Fibroblast of skin of right quadriceps (primary cell): ENCODE measurements around the gene GMDS.

Source experiments
- DNase-seq: peaks from one replicate; pipeline ENCODE4 v3.0.0-alpha.2; 2013

GMDS gene

DNA sequence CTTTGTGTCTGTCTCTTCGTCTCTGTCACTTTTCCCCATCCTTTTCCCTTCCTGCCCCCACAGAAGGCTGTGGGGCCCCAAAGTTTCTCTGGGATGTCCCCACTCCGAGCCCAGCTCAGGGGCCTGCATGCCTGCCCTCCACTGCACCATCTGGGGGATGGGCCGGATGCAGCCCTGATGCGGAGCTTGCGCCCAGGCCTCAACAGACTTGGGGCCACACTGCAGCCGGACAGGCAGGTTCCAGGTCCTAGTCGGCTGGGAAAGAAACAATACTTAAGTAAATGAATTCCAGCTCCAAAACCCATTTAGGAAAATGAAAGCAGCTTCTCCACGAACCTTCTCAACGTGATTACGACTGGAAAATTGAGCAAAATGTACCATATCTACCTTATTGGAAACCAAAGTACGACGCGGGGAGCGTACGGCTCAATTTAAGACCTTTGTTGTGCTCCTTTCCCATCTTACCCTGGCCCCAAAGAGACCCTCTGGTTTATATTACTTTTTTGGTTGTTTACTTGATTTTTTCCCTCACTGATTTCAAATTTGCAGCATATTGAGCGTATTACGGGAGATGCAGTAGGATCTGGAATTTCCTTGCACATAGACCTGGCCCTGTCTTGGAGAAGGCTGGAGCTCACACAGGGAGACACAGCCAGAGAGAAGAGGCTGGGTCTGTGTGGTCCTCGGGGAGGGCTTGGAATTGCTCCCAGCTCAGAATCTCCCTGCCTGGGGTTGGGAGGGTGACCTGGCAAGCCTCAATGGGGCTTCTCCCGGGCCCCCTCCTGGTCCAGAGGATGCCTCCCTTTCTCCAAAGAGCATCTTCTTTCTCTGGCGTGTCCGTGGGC is 627.7 kb downstream of the GMDS start:
- DNase-seq, result no peak

DNA sequence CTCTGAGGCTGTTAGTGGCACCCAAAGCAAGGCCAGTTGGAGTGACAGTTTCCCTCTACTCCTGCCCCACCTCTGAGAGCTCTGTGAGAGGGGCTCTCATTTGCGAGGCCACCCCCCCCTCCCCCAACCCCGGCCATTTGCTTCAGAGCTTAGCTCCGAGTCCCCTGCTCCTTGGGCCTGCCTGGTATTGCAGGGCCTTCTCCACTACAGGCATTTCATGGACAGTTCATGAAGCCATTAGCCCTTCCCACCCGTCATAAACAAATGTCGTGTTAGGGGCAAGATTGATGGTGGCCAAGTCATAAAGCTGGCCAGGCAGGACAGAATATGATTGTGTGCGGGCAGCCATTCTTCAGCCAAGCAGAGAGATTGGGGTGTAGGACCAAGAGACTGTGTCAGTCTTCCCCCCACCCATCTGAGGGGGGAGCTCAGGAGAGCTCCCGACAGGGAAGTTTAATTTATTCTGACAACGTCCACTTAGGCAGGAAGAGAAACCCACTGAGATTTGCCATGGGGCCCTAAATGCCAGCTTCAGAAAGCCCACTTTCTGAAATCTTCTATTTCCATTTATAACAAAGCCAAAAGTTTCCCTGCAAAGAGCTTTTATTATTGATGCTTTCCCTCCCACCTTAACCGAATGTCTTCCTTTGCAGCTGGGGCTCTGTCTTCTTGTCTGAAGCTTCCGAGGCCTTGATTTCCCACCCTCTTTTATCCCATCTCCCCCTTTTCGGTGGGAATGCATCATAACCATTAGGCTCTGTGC is 628.5 kb downstream of the GMDS start:
- no peak for DNase-seq

DNA sequence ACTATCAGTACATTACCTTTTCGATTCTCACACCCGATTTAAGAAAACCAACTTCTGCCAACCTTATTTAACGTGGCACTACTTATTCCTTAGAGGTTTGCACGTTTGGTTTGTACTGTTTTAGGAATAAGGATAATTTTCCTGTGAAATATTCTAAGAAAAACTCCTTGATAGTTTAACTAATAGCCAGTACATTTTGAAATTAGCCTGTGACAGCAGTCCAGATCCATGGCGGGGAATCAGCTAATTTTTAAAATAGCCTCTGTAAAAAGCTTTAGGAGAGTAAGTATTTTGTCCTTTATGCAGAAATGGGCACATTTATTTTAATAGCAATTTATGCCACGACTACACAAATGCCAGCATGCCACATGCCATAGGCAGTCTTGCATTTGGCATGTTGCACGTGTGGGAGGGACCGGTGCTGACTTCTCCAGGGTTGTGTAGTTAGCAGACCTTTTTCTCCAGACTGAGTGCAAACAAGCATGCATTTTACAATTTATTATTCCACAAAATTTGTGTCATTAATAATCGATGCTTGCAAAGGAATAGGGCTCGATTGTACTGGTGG is 629.5 kb downstream of the GMDS start:
- no peak for DNase-seq

DNA sequence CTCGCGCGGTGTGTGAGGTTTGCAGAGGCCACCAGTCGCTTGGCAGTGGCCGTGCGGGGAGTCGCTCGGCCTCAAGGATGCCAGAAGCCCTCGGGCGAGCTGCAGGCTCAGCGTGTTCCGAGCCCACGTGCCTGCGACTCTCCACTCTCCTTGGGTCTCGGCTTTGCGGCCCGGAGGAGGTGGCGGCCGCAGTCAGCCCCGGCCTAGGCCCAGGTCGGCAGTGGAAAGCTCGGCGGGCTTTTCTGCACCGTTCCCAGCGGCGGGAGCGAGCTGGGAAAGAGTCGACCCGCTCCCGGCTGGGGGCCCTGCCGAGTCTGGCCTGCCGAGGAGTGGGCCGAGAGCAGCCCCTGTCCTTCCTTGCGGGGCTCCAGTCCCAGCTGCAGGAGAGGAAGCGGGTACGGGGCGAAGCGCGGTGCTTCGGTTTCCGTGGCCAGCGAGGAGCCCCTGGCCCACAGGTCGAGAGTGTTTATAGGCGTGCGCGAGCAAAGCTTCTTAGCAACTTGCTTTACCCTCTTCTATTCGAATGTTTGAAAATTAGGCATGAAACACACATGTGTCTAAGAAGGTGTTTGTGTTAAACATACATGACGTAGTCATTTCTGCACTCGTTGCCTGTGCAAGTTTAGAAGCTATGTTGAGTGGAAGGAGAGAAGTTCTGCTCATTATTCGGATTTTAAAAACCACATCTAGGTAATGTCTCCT is 630.1 kb downstream of the GMDS start:
- DNase-seq, result no peak

DNA sequence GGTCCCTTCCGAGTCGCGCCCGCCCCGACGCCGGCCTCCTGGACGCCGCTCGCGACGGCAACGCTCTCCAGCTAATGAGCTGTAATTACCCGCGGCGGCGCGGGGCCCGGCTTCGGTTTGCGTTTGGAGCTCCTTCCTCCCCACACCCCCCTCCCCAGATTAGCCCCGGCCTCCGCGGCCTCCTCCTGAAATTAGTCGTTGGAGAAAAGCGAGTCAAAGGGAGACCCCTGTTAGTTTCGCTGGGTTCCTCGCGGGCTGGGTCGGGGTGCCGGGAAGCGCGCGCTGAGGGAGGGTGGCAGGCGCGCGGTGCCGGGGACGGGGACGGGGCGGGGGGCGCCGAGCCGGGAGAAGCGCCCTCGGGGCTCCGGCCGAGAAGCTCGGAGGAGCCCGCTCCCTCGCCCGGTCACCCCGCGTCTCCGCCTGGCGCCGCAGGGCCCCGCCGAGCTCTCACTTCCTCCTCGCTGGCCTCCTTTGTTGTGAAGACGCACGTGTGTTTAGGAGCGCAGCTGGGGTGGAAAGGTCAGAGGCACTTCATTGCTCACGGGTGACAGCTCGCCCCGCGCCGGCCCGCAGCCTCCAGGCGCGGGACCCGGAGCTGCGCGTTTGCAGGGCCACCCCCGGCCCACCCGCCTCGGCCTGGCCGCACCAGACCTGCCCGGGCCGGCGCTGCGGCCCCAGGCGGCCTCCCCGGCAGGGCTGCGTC is 630.8 kb downstream of the GMDS start:
- no peak for DNase-seq

DNA sequence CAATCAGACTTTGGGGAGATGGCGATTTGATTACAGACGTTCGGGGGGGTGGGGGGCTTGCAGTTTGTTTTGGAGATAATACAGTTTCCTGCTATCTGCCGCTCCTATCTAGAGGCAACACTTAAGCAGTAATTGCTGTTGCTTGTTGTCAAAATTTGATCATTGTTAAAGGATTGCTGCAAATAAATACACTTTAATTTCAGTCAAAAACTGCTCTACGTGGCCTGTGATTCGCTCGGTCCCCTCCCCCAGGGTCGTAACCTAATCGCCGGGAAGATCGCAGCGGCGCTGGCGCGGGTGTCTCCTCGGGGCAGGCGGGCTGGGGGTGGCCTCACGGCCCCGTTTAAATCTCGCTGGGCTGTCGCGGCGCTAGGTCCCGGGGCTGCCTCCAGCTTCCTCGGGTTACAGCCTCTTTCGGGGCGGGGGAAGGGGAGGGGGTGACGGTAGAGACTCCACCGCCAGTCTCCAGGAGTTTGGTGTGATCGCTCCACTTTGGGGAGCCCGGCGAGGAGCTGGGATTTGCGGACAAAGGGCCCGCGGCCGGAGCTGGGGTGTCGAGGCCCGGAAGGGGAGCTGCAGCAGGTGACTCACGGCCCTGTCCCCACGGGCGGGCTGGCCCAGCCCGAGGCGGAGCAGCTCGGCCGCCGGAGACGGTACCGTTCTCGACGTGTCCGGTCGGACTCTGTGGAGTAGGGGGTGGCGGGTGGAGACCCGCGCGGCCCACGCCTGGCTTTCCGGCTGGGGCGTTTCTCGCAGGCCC is 631.5 kb downstream of the GMDS start:
- no peak for DNase-seq

DNA sequence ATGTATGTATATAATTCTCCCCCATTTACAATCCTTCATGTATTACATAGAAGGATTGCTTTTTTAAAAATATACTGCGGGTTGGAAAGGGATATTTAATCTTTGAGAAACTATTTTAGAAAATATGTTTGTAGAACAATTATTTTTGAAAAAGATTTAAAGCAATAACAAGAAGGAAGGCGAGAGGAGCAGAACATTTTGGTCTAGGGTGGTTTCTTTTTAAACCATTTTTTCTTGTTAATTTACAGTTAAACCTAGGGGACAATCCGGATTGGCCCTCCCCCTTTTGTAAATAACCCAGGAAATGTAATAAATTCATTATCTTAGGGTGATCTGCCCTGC is 632.1 kb downstream of the GMDS start:
- no peak for DNase-seq

DNA sequence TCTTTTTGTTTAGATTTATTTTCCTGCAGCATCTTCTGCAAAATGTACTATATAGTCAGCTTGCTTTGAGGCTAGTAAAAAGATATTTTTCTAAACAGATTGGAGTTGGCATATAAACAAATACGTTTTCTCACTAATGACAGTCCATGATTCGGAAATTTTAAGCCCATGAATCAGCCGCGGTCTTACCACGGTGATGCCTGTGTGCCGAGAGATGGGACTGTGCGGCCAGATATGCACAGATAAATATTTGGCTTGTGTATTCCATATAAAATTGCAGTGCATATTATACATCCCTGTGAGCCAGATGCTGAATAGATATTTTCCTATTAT is 632.5 kb downstream of the GMDS start:
- peak; percentile 71 for DNase-seq

DNA sequence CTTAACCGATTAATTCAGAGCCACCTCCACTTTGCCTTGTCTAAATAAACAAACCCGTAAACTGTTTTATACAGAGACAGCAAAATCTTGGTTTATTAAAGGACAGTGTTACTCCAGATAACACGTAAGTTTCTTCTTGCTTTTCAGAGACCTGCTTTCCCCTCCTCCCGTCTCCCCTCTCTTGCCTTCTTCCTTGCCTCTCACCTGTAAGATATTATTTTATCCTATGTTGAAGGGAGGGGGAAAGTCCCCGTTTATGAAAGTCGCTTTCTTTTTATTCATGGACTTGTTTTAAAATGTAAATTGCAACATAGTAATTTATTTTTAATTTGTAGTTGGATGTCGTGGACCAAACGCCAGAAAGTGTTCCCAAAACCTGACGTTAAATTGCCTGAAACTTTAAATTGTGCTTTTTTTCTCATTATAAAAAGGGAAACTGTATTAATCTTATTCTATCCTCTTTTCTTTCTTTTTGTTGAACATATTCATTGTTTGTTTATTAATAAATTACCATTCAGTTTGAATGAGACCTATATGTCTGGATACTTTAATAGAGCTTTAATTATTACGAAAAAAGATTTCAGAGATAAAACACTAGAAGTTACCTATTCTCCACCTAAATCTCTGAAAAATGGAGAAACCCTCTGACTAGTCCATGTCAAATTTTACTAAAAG is 633.0 kb downstream of the GMDS start:
- no peak for DNase-seq

DNA sequence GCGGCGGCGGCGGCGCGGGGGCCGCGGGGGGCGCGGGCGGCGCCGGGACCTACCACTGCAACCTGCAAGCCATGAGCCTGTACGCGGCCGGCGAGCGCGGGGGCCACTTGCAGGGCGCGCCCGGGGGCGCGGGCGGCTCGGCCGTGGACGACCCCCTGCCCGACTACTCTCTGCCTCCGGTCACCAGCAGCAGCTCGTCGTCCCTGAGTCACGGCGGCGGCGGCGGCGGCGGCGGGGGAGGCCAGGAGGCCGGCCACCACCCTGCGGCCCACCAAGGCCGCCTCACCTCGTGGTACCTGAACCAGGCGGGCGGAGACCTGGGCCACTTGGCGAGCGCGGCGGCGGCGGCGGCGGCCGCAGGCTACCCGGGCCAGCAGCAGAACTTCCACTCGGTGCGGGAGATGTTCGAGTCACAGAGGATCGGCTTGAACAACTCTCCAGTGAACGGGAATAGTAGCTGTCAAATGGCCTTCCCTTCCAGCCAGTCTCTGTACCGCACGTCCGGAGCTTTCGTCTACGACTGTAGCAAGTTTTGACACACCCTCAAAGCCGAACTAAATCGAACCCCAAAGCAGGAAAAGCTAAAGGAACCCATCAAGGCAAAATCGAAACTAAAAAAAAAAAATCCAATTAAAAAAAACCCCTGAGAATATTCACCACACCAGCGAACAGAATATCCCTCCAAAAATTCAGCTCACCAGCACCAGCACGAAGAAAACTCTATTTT is 633.7 kb downstream of the GMDS start:
- DNase-seq, result no peak

DNA sequence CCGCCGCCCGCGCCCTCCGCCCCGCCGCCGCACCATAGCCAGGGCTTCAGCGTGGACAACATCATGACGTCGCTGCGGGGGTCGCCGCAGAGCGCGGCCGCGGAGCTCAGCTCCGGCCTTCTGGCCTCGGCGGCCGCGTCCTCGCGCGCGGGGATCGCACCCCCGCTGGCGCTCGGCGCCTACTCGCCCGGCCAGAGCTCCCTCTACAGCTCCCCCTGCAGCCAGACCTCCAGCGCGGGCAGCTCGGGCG is 634.2 kb downstream of the GMDS start:
- no peak for DNase-seq

DNA sequence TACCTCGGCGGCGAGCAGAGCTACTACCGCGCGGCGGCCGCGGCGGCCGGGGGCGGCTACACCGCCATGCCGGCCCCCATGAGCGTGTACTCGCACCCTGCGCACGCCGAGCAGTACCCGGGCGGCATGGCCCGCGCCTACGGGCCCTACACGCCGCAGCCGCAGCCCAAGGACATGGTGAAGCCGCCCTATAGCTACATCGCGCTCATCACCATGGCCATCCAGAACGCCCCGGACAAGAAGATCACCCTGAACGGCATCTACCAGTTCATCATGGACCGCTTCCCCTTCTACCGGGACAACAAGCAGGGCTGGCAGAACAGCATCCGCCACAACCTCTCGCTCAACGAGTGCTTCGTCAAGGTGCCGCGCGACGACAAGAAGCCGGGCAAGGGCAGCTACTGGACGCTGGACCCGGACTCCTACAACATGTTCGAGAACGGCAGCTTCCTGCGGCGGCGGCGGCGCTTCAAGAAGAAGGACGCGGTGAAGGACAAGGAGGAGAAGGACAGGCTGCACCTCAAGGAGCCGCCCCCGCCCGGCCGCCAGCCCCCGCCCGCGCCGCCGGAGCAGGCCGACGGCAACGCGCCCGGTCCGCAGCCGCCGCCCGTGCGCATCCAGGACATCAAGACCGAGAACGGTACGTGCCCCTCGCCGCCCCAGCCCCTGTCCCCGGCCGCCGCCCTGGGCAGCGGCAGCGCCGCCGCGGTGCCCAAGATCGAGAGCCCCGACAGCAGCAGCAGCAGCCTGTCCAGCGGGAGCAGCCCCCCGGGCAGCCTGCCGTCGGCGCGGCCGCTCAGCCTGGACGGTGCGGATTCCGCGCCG is 634.7 kb downstream of the GMDS start:
- no peak for DNase-seq

DNA sequence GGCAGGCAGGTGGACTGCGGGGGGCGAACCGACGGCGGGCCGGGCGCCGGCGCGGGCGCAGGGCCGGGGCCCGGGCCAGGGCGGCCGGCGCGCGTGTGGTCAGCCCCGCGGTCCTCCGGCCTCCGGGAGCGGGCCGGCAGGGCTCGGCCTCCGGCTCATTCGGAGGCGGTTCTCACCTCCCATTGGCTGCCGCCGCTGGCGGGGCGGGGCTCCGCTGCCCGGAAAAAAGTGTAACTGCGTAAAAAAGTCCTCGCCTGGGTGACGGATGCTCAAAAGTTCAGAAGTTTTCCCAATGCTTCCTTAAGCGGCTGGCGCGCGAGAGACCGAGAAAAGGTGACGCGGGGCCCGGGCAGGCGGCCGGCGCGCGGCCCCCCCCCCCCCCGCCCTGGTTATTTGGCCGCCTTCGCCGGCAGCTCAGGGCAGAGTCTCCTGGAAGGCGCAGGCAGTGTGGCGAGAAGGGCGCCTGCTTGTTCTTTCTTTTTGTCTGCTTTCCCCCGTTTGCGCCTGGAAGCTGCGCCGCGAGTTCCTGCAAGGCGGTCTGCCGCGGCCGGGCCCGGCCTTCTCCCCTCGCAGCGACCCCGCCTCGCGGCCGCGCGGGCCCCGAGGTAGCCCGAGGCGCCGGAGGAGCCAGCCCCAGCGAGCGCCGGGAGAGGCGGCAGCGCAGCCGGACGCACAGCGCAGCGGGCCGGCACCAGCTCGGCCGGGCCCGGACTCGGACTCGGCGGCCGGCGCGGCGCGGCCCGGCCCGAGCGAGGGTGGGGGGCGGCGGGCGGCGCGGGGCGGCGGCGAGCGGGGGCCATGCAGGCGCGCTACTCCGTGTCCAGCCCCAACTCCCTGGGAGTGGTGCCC is 635.5 kb downstream of the GMDS start, which contains the start of gene FOXC1:
TSS of gene FOXC1 (plus strand) at position 268 of the 849 bp plus-strand sequence. CDS start at position 799, 531 bp downstream.
- peak; percentile 84 for DNase-seq

DNA sequence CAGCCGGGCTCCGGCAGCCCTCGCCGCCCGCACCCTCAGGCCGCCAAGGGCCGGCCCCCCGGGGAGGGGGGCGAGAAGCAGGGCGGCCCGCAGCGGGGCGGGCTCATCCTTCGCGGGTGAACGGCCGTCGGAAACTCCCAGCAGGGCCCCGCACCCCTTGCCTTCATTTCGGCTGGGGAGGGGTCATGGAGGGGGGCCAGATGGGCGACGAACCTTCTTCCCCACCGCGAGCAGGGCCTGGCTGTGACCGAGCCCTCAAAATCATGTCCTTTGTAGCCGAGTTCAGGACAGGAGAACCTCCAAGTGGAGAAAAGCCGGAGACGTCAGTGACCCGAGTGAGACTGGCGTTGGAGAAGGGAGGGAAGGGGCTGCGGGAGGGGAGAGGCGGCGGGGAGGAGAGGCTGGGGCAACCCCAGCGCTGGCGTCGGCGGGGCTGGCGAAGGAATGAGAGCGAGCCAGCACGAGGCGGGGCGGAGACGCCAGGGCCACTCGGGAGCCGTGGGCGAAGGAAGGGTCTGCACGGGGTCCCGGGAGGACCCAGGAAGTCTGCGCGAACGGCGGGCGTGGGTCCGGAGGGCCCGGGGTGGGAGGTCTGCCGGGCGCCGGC is 636.3 kb downstream of the GMDS start:
- DNase-seq, result no peak

DNA sequence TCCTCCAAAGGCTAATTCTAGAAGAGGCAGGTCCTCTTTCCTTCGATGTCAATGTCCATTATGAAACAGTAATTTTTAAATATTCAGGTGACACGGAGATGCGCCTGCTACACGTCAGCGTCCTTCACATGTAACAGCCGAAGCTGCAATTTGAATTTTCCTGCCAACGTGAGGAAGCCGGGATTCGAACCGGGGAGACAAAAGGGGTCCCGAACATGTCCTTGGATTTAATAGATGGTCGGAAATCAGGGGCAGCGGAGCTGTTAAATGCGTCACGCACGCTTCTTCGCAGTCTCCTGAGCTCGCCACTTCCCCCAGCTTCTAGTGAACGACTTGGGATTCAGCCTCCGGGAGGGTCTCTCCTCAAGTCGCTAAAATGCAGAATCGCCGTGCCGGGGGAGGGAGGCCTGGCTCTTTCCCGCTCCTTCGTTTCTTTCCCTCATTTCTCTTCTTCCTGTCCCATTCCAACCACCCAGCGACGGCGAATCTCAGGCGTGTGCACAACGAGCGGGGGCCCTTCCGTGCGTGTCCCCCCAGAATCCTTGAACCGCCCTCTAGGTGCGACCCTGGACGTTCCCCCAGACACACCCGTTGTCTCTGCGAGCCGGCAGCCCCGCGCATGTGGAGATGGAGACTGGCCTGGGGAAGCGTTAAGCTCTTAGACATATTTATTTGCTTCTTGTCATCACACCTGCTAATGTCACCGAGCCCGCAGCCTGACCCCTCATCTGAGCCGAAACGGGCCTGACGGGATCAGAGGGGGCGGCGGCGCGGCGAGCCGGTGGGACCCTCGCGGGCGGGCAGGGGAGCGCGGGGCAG is 637.0 kb downstream of the GMDS start:
- no peak for DNase-seq

DNA sequence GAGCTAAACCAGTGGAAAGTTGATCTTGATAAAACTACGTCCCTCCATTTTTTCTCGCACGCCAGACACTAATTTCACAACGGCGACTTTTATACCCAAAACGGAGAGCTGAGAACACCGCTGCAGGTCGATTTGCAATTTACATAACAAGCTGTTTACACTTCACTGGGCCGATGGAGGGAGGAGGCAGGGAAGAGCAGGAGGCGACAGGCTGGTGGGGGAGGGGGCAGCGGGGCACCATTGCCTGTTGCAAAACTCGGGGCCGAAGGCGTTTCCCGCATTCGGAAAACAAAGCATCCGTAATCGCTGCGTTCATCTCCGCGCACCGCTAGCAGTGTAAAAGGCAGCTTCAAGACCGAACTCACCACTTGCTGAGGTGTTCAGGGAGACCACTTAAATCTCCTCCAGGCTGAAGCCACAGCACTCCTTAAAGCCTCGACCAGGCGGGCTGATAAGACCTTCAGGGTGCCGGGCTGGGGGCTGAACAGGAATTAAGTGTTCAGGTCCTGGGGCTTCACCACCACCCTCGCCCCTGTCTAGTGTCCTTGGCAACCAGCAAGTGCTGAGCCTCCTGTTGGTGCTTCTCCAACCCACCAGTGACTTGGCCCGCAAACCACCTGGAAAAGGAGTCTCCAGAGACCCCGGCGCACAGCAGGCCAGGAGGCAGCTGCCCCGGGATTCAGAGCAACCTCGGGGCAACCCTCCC is 637.7 kb downstream of the GMDS start:
- DNase-seq, result no peak
